Measurements from ENCODE around the gene CACNA1H. TPM values are rescaled to one million over a fixed set of nuclear protein-coding genes. Genes with fewer than 3 reads are reported as not detected.

CACNA1H gene
- total RNA-seq, 1 experiment from 2014 or later: 31.1 TPM

DNA sequence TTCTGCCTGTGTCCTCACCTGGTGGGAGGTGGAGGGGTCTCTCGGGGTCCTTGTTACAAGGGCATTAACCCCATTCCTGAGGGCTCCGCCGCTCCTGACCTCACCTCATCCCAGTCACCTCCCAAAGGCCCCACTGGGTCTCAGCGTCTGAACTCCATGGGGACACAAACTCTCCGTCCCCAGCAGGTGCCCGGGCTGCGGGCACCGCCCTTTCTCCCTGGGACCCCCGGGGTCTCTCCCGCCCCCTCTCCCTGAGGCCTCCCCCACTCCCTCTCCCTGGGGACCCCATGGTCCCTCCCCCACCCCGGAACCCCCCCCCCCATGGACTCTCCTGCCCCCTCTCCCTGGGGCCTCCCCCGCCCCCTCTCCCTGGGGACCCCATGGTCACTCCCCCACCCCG lies 24.8 kb downstream of the CACNA1H start:
- intact Hi-C loops (cut with micrococcal nuclease; ENCODE audit: unreplicated experiment) (no loop called here), in situ Hi-C loops (cut with HindIII; ENCODE audit: low pct_unique_long_range_greater_than_20kb, low sequenced_read_pairs) (no loop called here)
- Histone ChIP-seq H3K36me3 (ENCODE audit: control insufficient read depth, insufficient read depth, low read length) (no peaks in the 10 kb centered on the region), H3K27me3 (ENCODE audit: control insufficient read depth, insufficient read depth, low read length) (no peaks in the 10 kb centered on the region), H3K4me3 (ENCODE audit: low read depth in 2 of 2, low read length in 2 of 2) (no peak overlapping the region), H3K4me1 (ENCODE audit: control insufficient read depth, insufficient read depth, low read length) (peaks cover 56% of the 10 kb centered on the region), H3K27ac (ENCODE audit: low read length) (no peak overlapping the region), H3K9me3 (ENCODE audit: control insufficient read depth, insufficient read depth, low read depth, low read length) (no peaks in the 10 kb centered on the region)
- no TSS peak for BruUV-seq (replicated peaks)
- DNase-seq (ENCODE audit: low read depth, low spot score) (no peak), ATAC-seq (no peak)
- CTCF ChIA-PET: no interaction called here
- no peak for TF ChIP-seq TCF7L2 (IDR thresholded peaks at IDR 0.05; ENCODE audit: low read depth, low read length)
- TF ChIP-seq SIN3A (IDR thresholded peaks at IDR 0.05; ENCODE audit: borderline replicate concordance, insufficient read depth, low read depth, low read length): no peak
- TF ChIP-seq, protein P1, sequence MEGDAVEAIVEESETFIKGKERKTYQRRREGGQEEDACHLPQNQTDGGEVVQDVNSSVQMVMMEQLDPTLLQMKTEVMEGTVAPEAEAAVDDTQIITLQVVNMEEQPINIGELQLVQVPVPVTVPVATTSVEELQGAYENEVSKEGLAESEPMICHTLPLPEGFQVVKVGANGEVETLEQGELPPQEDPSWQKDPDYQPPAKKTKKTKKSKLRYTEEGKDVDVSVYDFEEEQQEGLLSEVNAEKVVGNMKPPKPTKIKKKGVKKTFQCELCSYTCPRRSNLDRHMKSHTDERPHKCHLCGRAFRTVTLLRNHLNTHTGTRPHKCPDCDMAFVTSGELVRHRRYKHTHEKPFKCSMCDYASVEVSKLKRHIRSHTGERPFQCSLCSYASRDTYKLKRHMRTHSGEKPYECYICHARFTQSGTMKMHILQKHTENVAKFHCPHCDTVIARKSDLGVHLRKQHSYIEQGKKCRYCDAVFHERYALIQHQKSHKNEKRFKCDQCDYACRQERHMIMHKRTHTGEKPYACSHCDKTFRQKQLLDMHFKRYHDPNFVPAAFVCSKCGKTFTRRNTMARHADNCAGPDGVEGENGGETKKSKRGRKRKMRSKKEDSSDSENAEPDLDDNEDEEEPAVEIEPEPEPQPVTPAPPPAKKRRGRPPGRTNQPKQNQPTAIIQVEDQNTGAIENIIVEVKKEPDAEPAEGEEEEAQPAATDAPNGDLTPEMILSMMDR (IDR thresholded peaks at IDR 0.05): no peak
- no peak for TF ChIP-seq POLR2AphosphoS5 (IDR thresholded peaks at IDR 0.05; ENCODE audit: low read depth, low read length)
- TF ChIP-seq, protein P2, sequence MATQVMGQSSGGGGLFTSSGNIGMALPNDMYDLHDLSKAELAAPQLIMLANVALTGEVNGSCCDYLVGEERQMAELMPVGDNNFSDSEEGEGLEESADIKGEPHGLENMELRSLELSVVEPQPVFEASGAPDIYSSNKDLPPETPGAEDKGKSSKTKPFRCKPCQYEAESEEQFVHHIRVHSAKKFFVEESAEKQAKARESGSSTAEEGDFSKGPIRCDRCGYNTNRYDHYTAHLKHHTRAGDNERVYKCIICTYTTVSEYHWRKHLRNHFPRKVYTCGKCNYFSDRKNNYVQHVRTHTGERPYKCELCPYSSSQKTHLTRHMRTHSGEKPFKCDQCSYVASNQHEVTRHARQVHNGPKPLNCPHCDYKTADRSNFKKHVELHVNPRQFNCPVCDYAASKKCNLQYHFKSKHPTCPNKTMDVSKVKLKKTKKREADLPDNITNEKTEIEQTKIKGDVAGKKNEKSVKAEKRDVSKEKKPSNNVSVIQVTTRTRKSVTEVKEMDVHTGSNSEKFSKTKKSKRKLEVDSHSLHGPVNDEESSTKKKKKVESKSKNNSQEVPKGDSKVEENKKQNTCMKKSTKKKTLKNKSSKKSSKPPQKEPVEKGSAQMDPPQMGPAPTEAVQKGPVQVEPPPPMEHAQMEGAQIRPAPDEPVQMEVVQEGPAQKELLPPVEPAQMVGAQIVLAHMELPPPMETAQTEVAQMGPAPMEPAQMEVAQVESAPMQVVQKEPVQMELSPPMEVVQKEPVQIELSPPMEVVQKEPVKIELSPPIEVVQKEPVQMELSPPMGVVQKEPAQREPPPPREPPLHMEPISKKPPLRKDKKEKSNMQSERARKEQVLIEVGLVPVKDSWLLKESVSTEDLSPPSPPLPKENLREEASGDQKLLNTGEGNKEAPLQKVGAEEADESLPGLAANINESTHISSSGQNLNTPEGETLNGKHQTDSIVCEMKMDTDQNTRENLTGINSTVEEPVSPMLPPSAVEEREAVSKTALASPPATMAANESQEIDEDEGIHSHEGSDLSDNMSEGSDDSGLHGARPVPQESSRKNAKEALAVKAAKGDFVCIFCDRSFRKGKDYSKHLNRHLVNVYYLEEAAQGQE (IDR thresholded peaks at IDR 0.05; ENCODE audit: insufficient read depth in 1 of 2, low read depth in 2 of 2, low read length in 1 of 2): no peak
- POLR2A ChIA-PET: no interaction called here

- TF ChIP-seq POLR2AphosphoS5 (IDR thresholded peaks at IDR 0.05; ENCODE audit: low read depth, low read length): no peak
- TF ChIP-seq, protein P2 (IDR thresholded peaks at IDR 0.05; ENCODE audit: insufficient read depth in 1 of 2, low read depth in 2 of 2, low read length in 1 of 2): no peak
- TF ChIP-seq SIN3A (IDR thresholded peaks at IDR 0.05; ENCODE audit: borderline replicate concordance, insufficient read depth, low read depth, low read length): no peak
- TF ChIP-seq, protein P1 (IDR thresholded peaks at IDR 0.05): no peak
- no peak for TF ChIP-seq TCF7L2 (IDR thresholded peaks at IDR 0.05; ENCODE audit: low read depth, low read length)
- POLR2A ChIA-PET: no interaction called here
- intact Hi-C loops (cut with micrococcal nuclease; ENCODE audit: unreplicated experiment) (no loop called here), in situ Hi-C loops (cut with HindIII; ENCODE audit: low pct_unique_long_range_greater_than_20kb, low sequenced_read_pairs) (no loop called here)
- no peak overlapping the region for H3K27ac ChIP-seq (ENCODE audit: low read length)
- no TSS peak for BruUV-seq (replicated peaks)
- no peak for ATAC-seq
- CTCF ChIA-PET: no interaction called here
- no peaks in the 10 kb centered on the region for H3K36me3 ChIP-seq (ENCODE audit: control insufficient read depth, insufficient read depth, low read length)
- no peaks in the 10 kb centered on the region for H3K27me3 ChIP-seq (ENCODE audit: control insufficient read depth, insufficient read depth, low read length)
- no peaks in the 10 kb centered on the region for H3K9me3 ChIP-seq (ENCODE audit: control insufficient read depth, insufficient read depth, low read depth, low read length)
- H3K4me3 ChIP-seq (ENCODE audit: low read depth in 2 of 2, low read length in 2 of 2): no peak overlapping the region
- H3K4me1 ChIP-seq (ENCODE audit: control insufficient read depth, insufficient read depth, low read length): peaks cover 61% of the 10 kb centered on the region
- no peak for DNase-seq (ENCODE audit: low read depth, low spot score)
Observed at GRCh38 chr16:1178295-1178910, 25.5 kb downstream of the CACNA1H start.
